ENCODE measurements around the gene BMP6.

- TF ChIP-seq, protein P1, sequence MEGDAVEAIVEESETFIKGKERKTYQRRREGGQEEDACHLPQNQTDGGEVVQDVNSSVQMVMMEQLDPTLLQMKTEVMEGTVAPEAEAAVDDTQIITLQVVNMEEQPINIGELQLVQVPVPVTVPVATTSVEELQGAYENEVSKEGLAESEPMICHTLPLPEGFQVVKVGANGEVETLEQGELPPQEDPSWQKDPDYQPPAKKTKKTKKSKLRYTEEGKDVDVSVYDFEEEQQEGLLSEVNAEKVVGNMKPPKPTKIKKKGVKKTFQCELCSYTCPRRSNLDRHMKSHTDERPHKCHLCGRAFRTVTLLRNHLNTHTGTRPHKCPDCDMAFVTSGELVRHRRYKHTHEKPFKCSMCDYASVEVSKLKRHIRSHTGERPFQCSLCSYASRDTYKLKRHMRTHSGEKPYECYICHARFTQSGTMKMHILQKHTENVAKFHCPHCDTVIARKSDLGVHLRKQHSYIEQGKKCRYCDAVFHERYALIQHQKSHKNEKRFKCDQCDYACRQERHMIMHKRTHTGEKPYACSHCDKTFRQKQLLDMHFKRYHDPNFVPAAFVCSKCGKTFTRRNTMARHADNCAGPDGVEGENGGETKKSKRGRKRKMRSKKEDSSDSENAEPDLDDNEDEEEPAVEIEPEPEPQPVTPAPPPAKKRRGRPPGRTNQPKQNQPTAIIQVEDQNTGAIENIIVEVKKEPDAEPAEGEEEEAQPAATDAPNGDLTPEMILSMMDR (IDR thresholded peaks at IDR 0.05): no peak
- TF ChIP-seq POLR2A (IDR thresholded peaks at IDR 0.05): no peak
Measured at GRCh38 chr6:7905416-7905815, 179.5 kb downstream of the BMP6 start.

Measured in esophagus squamous epithelium (tissue), 4 donors.